K562 (cell line): ENCODE results near the gene LHX5.

ENCODE experiments used
- POLR2A ChIP-seq: fragments of 450-650 bp; conservative IDR thresholded peaks from 2 replicates; pipeline ENCODE4 v1.6.1; 2016
- RBM15 ChIP-seq: fragments of 200-400 bp; formaldehyde crosslinking; IDR thresholded peaks from 2 replicates; pipeline ENCODE4 v1.6.1; 2018; ENCODE audit warnings: mild to moderate bottlenecking, low read length, moderate library complexity; ENCODE audit not compliant: insufficient read depth
- TCF7L2 ChIP-seq: fragments of 150-350 bp; IDR thresholded peaks from 2 replicates; pipeline ENCODE4 v1.6.1; 2016; ENCODE audit warnings: low read depth, mild to moderate bottlenecking, low read length, moderate library complexity
- ZBTB8A ChIP-seq: fragments of 450-650 bp; IDR thresholded peaks from 2 replicates; pipeline ENCODE4 v1.6.1; 2018; ENCODE audit warnings: mild to moderate bottlenecking, moderate library complexity; ENCODE audit not compliant: partially characterized antibody
- ZNF639 ChIP-seq, 2 experiments: fragments of 200-800 bp in 1 of 2; sonication (Bioruptor generic) in 1 of 2; sonication (generic) in 1 of 2; formaldehyde crosslinking in 1 of 2; IDR thresholded peaks in 1 of 2; conservative IDR thresholded peaks in 1 of 2; 2 replicates each; pipeline versions ENCODE4 v1.5.0 to v1.6.1; 2016 to 2020; ENCODE audit warnings: missing compliant biosample characterization in 1 of 2, missing genetic modification characterization in 1 of 2, missing genetic modification reagents in 1 of 2

- TF ChIP-seq ZNF639 (CRISPR knock-in tag; conservative IDR thresholded peaks at IDR 0.05 in 1 of 2, IDR thresholded peaks at IDR 0.05 in 1 of 2) (no peak), POLR2A (no peak), RBM15 (no peak), ZBTB8A (no peak), TCF7L2 (no peak)
These were observed 53.3 kb downstream of the LHX5 start for GRCh38 chr12:113418213-113418879.
